Kidney (tissue), 14 donors: ENCODE data around the gene ZNF2. TPM values are rescaled to one million over a fixed set of nuclear protein-coding genes. Genes with fewer than 3 reads are reported as not detected.
A peak's percentile ranks its signal among the peaks of the same experiment; 100 is the strongest.

Source experiments
- DNase-seq, 5 donors: peaks; one replicate each; pipeline ENCODE4 v3.0.0-alpha.2; 2013 to 2020
- FAIRE-seq: peaks from 2 replicates; lab custom pipeline; 2012; peaks lifted over from hg19 to GRCh38; lab: Jason Lieb, UNC
- H3K27ac ChIP-seq, 2 donors: one replicate each; pipeline ENCODE4 v1.7.0; 2013; ENCODE audit warnings: low read depth in 2 of 2, low read length in 2 of 2, inconsistent platforms in 1 of 2
- H3K27me3 ChIP-seq: one replicate; pipeline ENCODE4 v1.7.1; 2013; ENCODE audit warnings: low read length, inconsistent platforms; ENCODE audit not compliant: control insufficient read depth, insufficient read depth
- H3K36me3 ChIP-seq, 3 donors: one replicate each; pipeline versions ENCODE4 v1.7.0 to v1.7.1; 2013; ENCODE audit warnings: low read length in 3 of 3, control low read depth in 1 of 3, inconsistent platforms in 1 of 3; ENCODE audit not compliant: insufficient read depth in 3 of 3, control insufficient read depth in 2 of 3
- H3K4me1 ChIP-seq, 3 donors: one replicate each; pipeline versions ENCODE4 v1.7.0 to v1.7.1; 2013; ENCODE audit warnings: low read length in 3 of 3, inconsistent platforms in 1 of 3, low read depth in 1 of 3; ENCODE audit not compliant: control insufficient read depth in 2 of 3, insufficient read depth in 2 of 3
- H3K4me3 ChIP-seq, 3 donors: one replicate each; pipeline versions ENCODE4 v1.7.0 to v1.8.1; 2013; ENCODE audit warnings: low read length in 3 of 3, control low read depth in 1 of 3, inconsistent platforms in 1 of 3
- H3K9ac ChIP-seq, 3 donors: one replicate each; pipeline versions ENCODE4 v1.7.0 to v1.7.1; 2013; ENCODE audit warnings: low read length in 3 of 3, control low read depth in 1 of 3, inconsistent platforms in 1 of 3
- H3K9me3 ChIP-seq, 3 donors: one replicate each; pipeline versions ENCODE4 v1.7.0 to v1.7.1; 2013; ENCODE audit warnings: low read length in 3 of 3, control low read depth in 1 of 3, inconsistent platforms in 1 of 3; ENCODE audit not compliant: control insufficient read depth in 2 of 3, insufficient read depth in 1 of 3
- CTCF ChIP-seq: IDR thresholded peaks from 3 replicates; pipeline ENCODE4 v1.5.1; 2012; ENCODE audit warnings: mild to moderate bottlenecking, moderate library complexity, borderline replicate concordance; ENCODE audit not compliant: insufficient read depth; ENCODE audit errors: extremely low read depth
- intact Hi-C: fragments of 100-400 bp; cut with DNase I; formaldehyde crosslinking; loops from one replicate; pipeline ENCODE4 v1.11.1; 2022
- polyA plus RNA-seq: library from polyadenylated mRNA; stranded (reverse); fragments of 350-450 nt; fragmentation: Illumina TruSeq; extraction: RNeasy Lipid Tissue Mini Kit (QIAGEN cat#74804); gene quantifications from one replicate; pipeline ENCODE4 v1.2.3, GENCODE V29; 2014; ENCODE audit warnings: low read depth, low replicate concordance; ENCODE audit not compliant: insufficient read depth
- total RNA-seq: library from RNA; stranded (reverse); fragmentation: NEBNext Ultra II Directional; extraction: Animal tissue kit (Norgen Biotek cat#: 25700); gene quantifications from one replicate; pipeline ENCODE4 v1.2.1, GENCODE V29; 2021
- donor health status: control.
- donor health status: control.
- donor health status: control.
- donor health status: control.
- donor health status: control.
- donor health status: DM: yes; HTN: yes; CAD: no.
- donor health status: Normal renal cell carcinoma (clear cell type).

ZNF2 gene
- total and polyA plus RNA-seq, 2 donors from 2014 or later, result 2.5 to 5.2 TPM

- peaks cover 4 to 12% (median 10%) of the 10 kb centered on the region in 3 donors for H3K36me3 ChIP-seq
- H3K9me3 ChIP-seq, result peaks cover 0 to 13% (median 12%) of the 10 kb centered on the region in 3 donors
- H3K4me3 ChIP-seq, result peak within 1 kb of the TSS; percentile 71 to 84 (median 82)
- DNase-seq (peak; percentile 96 to 97 (median 96)), FAIRE-seq (no peak)
- H3K4me1 ChIP-seq, result peaks cover 0 to 2% (median 0%) of the 10 kb centered on the region in 3 donors
- peak within 1 kb of the TSS; percentile 75 to 88 for H3K27ac ChIP-seq
- H3K27me3 ChIP-seq, result no peaks in the 10 kb centered on the region
- intact Hi-C loops, result no loop called here
- peak within 1 kb of the TSS; percentile 30 to 72 (median 43) for H3K9ac ChIP-seq
- TF ChIP-seq CTCF, result peak; percentile 55
Observed at GRCh38 chr2:95207111-95207961, 41.7 kb downstream of the ZNF2 start, which contains the start of gene ZNF892. TSS of gene ZNF892 (plus strand) at chr2:95207521. CDS start at chr2:95207816, 295 bp downstream.

GRCh38 chr2:95208106-95208505, 42.5 kb downstream of the ZNF2 start:
- intact Hi-C loops, result no loop called here
- Histone ChIP-seq H3K4me1 (peaks cover 0 to 2% (median 0%) of the 10 kb centered on the region in 3 donors), H3K27me3 (no peaks in the 10 kb centered on the region), H3K36me3 (peaks cover 4 to 19% (median 17%) of the 10 kb centered on the region in 3 donors), H3K9me3 (peaks cover 0 to 20% (median 20%) of the 10 kb centered on the region in 3 donors), H3K9ac (peak overlapping the region; percentile 30 to 72 (median 43)), H3K4me3 (peak overlapping the region; percentile 71 to 84 (median 82)), H3K27ac (no peak overlapping the region)
- no peak for TF ChIP-seq CTCF
- FAIRE-seq (no peak), DNase-seq (no peak)

DNA sequence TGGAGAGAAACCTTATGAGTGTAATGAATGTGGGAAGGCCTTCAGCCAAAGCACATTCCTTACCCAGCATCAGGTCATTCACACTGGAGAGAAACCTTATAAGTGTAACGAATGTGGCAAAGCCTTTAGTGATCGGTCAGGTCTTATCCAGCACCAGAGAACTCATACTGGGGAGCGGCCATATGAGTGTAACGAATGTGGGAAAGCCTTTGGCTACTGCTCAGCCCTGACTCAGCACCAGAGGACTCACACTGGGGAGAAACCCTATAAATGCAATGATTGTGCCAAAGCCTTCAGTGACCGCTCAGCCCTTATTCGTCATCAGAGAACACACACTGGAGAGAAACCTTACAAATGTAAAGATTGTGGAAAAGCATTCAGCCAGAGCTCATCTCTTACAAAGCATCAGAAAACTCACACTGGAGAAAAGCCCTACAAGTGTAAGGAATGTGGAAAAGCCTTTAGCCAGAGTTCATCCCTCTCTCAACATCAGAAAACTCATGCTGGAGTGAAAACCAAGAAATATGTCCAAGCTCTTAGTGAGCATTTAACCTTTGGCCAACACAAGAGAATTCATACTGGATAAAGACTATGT, 49.5 kb downstream of the ZNF2 start:
- no peaks in the 10 kb centered on the region for H3K4me1 ChIP-seq
- no peak for TF ChIP-seq CTCF
- H3K9ac ChIP-seq, result no peak overlapping the region
- peaks cover 2 to 87% (median 64%) of the 10 kb centered on the region in 3 donors for H3K9me3 ChIP-seq
- FAIRE-seq, result no peak
- DNase-seq, result no peak
- peak overlapping the region in 1 of 3 donors; percentile 24 for H3K4me3 ChIP-seq
- H3K27ac ChIP-seq, result no peak overlapping the region
- intact Hi-C loops, result no loop called here
- peaks cover 11 to 45% (median 32%) of the 10 kb centered on the region in 3 donors for H3K36me3 ChIP-seq
- H3K27me3 ChIP-seq, result no peaks in the 10 kb centered on the region
